ENCODE results near the gene NEK7.

Gene NEK7

DNA sequence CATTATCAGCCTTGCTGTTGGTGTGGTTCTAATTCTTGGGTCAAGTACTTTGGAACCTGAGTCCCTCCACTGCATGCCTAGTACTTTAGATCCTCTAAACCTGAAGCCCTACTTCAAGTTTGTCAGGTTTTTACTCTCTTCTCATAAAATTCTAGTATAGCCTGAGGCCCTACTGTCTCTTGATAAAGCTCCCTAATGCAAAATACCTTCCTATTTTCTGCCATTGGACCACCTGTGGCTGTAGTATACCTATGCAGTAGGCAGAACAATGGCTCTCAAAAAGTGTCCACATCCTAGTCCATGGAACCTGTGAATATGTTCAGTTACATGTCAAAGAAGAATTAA lies 47.5 kb upstream of the NEK7 start:
- H3K27me3 ChIP-seq (replicated peaks; ENCODE audit: insufficient read depth, low read length): no peaks in the 10 kb centered on the region
- no peaks in the 10 kb centered on the region for H3K79me2 ChIP-seq (ENCODE audit: low read length)
- no peaks in the 10 kb centered on the region for H3F3A ChIP-seq (ENCODE audit: insufficient read depth, low read length)
- H3K36me3 ChIP-seq (replicated peaks; ENCODE audit: insufficient read depth, low read length): no peaks in the 10 kb centered on the region
- no peak overlapping the region for H3K9ac ChIP-seq (ENCODE audit: low read length)
- no peaks in the 10 kb centered on the region for H3K9me3 ChIP-seq (replicated peaks; ENCODE audit: insufficient read depth, low read length)
- H2AFZ ChIP-seq (ENCODE audit: low read length): no peak overlapping the region
- TF ChIP-seq EZH2 (optimal IDR thresholded peaks at IDR 0.05; ENCODE audit: low read depth, low read length) (no peak), EZH2phosphoT487 (IDR thresholded peaks at IDR 0.05; ENCODE audit: low read length) (no peak)
- TF ChIP-seq, protein P1, sequence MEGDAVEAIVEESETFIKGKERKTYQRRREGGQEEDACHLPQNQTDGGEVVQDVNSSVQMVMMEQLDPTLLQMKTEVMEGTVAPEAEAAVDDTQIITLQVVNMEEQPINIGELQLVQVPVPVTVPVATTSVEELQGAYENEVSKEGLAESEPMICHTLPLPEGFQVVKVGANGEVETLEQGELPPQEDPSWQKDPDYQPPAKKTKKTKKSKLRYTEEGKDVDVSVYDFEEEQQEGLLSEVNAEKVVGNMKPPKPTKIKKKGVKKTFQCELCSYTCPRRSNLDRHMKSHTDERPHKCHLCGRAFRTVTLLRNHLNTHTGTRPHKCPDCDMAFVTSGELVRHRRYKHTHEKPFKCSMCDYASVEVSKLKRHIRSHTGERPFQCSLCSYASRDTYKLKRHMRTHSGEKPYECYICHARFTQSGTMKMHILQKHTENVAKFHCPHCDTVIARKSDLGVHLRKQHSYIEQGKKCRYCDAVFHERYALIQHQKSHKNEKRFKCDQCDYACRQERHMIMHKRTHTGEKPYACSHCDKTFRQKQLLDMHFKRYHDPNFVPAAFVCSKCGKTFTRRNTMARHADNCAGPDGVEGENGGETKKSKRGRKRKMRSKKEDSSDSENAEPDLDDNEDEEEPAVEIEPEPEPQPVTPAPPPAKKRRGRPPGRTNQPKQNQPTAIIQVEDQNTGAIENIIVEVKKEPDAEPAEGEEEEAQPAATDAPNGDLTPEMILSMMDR (IDR thresholded peaks at IDR 0.05; ENCODE audit: low read length): no peak
- DNase-seq: no peak
- H3K4me2 ChIP-seq (ENCODE audit: low read depth, low read length): no peak overlapping the region
- H4K20me1 ChIP-seq (ENCODE audit: insufficient read depth, low read length): no peaks in the 10 kb centered on the region
- H3K4me1 ChIP-seq (ENCODE audit: low read length): no peaks in the 10 kb centered on the region
- no peaks in the 10 kb centered on the region for H3K9me2 ChIP-seq (replicated peaks; ENCODE audit: insufficient read depth, low read length)
- H3K27ac ChIP-seq (ENCODE audit: low read length): no peak overlapping the region
- no peak overlapping the region for H3K4me3 ChIP-seq (ENCODE audit: low read length)

DNA sequence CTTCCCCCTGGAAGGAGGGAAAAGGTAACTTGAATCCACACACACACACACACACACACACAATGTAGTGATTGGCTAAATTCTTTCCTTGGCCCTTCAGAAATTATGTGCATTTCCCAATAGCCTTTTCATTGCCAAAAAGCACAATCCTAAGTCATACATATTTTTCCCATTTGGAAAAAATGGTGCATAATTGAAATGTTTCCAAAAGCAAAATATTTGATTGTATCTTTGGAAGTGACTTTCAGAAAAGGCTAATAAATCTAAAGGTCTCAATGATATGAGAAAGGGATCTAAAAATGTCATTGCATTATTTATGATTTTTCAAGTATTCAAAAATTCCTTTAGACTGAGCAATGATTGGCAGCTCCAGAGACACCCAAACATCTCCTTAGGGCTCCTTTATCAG lies 43.5 kb upstream of the NEK7 start:
- Histone ChIP-seq H3K27me3 (replicated peaks; ENCODE audit: insufficient read depth, low read length) (no peaks in the 10 kb centered on the region), H3K4me2 (ENCODE audit: low read depth, low read length) (no peak overlapping the region), H3K79me2 (ENCODE audit: low read length) (no peaks in the 10 kb centered on the region), H2AFZ (ENCODE audit: low read length) (no peak overlapping the region), H3K36me3 (replicated peaks; ENCODE audit: insufficient read depth, low read length) (no peaks in the 10 kb centered on the region), H3F3A (ENCODE audit: insufficient read depth, low read length) (no peaks in the 10 kb centered on the region), H3K4me3 (ENCODE audit: low read length) (no peak overlapping the region), H3K9ac (ENCODE audit: low read length) (no peak overlapping the region), H3K9me3 (replicated peaks; ENCODE audit: insufficient read depth, low read length) (no peaks in the 10 kb centered on the region), H3K9me2 (replicated peaks; ENCODE audit: insufficient read depth, low read length) (no peaks in the 10 kb centered on the region), H4K20me1 (ENCODE audit: insufficient read depth, low read length) (no peaks in the 10 kb centered on the region), H3K4me1 (ENCODE audit: low read length) (no peaks in the 10 kb centered on the region), H3K27ac (ENCODE audit: low read length) (no peak overlapping the region)
- TF ChIP-seq EZH2phosphoT487 (IDR thresholded peaks at IDR 0.05; ENCODE audit: low read length) (no peak), EZH2 (optimal IDR thresholded peaks at IDR 0.05; ENCODE audit: low read depth, low read length) (no peak)
- TF ChIP-seq, protein P1 (IDR thresholded peaks at IDR 0.05; ENCODE audit: low read length): no peak
- no peak for DNase-seq

DNA sequence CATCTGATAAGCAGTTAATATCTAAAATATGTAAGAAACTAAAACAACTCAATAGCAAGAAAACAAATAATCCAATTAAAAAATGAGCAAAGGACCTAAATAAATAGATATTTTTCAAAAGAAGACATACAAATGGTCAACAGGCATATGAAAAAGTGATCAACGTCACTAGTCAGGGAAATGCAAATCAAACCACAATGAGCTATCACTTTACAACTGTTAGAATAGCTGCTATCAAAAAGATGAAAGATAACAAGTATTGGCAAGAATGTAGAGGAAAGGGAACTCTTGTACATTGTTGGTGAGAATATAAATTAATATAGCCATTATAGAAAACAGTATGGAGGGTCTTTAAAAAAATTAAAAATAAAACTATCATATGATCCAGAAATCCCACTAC lies 40.7 kb upstream of the NEK7 start:
- H3K36me3 ChIP-seq (replicated peaks; ENCODE audit: insufficient read depth, low read length): no peaks in the 10 kb centered on the region
- H3K4me2 ChIP-seq (ENCODE audit: low read depth, low read length): no peak overlapping the region
- no peaks in the 10 kb centered on the region for H3K9me2 ChIP-seq (replicated peaks; ENCODE audit: insufficient read depth, low read length)
- H3K9ac ChIP-seq (ENCODE audit: low read length): no peak overlapping the region
- no peak overlapping the region for H2AFZ ChIP-seq (ENCODE audit: low read length)
- no peaks in the 10 kb centered on the region for H3K4me1 ChIP-seq (ENCODE audit: low read length)
- H3K27ac ChIP-seq (ENCODE audit: low read length): no peak overlapping the region
- no peaks in the 10 kb centered on the region for H3K9me3 ChIP-seq (replicated peaks; ENCODE audit: insufficient read depth, low read length)
- DNase-seq: no peak
- no peaks in the 10 kb centered on the region for H3K79me2 ChIP-seq (ENCODE audit: low read length)
- H3K4me3 ChIP-seq (ENCODE audit: low read length): no peak overlapping the region
- H3K27me3 ChIP-seq (replicated peaks; ENCODE audit: insufficient read depth, low read length): no peaks in the 10 kb centered on the region
- H4K20me1 ChIP-seq (ENCODE audit: insufficient read depth, low read length): no peaks in the 10 kb centered on the region
- no peaks in the 10 kb centered on the region for H3F3A ChIP-seq (ENCODE audit: insufficient read depth, low read length)
- TF ChIP-seq EZH2 (optimal IDR thresholded peaks at IDR 0.05; ENCODE audit: low read depth, low read length) (no peak), EZH2phosphoT487 (IDR thresholded peaks at IDR 0.05; ENCODE audit: low read length) (no peak)
- TF ChIP-seq, protein P1 (IDR thresholded peaks at IDR 0.05; ENCODE audit: low read length): no peak
